A549 (cell line): Measurements from ENCODE around the gene KIF5A.

Source experiments
- CBX2 ChIP-seq: fragments of 200-600 bp; sonication (generic); IDR thresholded peaks from 2 replicates; pipeline ENCODE4 v1.6.1; 2016; ENCODE audit warnings: low read depth, mild to moderate bottlenecking, borderline replicate concordance
- CTCF ChIP-seq: fragments of >200 bp; sonication (Bioruptor Twin); formaldehyde crosslinking; IDR thresholded peaks from 3 replicates; pipeline ENCODE4 v1.5.1; 2016
- NR3C1 ChIP-seq: fragments of >200 bp; sonication (Bioruptor Twin); formaldehyde crosslinking; IDR thresholded peaks from 3 replicates; pipeline ENCODE4 v1.6.1; 2017
- POLR2A ChIP-seq: IDR thresholded peaks from 2 replicates; pipeline ENCODE4 v1.6.1; 2012; ENCODE audit warnings: mild to moderate bottlenecking, low read length
- RAD21 ChIP-seq, 2 experiments: fragments of >200 bp in 1 of 2; sonication (Bioruptor Twin) in 1 of 2; formaldehyde crosslinking in 1 of 2; IDR thresholded peaks in 1 of 2; conservative IDR thresholded peaks in 1 of 2; 2 replicates in 1 of 2; 3 replicates in 1 of 2; pipeline ENCODE4 v1.6.1; 2012 to 2018; ENCODE audit warnings: inconsistent platforms in 1 of 2
- RNF2 ChIP-seq: fragments of 200-600 bp; sonication (generic); IDR thresholded peaks from 2 replicates; pipeline ENCODE4 v1.6.1; 2016; ENCODE audit warnings: low read depth, mild to moderate bottlenecking, antibody characterized with exemption, moderate library complexity, borderline replicate concordance
- TF ChIP-seq, protein P1 (sequence below): fragments of 200-600 bp; sonication (generic); IDR thresholded peaks from 2 replicates; pipeline ENCODE4 v1.6.1; 2016; ENCODE audit warnings: antibody characterized with exemption, mild to moderate bottlenecking, moderate library complexity

GRCh38 chr12:57622293-57623245, 72.7 kb downstream of the KIF5A start:
- TF ChIP-seq CTCF (no peak), RAD21 (conservative IDR thresholded peaks at IDR 0.05 in 1 of 2, IDR thresholded peaks at IDR 0.05 in 1 of 2) (no peak), CBX2 (no peak), RNF2 (no peak), POLR2A (no peak), NR3C1 (no peak)
- TF ChIP-seq, protein P1, sequence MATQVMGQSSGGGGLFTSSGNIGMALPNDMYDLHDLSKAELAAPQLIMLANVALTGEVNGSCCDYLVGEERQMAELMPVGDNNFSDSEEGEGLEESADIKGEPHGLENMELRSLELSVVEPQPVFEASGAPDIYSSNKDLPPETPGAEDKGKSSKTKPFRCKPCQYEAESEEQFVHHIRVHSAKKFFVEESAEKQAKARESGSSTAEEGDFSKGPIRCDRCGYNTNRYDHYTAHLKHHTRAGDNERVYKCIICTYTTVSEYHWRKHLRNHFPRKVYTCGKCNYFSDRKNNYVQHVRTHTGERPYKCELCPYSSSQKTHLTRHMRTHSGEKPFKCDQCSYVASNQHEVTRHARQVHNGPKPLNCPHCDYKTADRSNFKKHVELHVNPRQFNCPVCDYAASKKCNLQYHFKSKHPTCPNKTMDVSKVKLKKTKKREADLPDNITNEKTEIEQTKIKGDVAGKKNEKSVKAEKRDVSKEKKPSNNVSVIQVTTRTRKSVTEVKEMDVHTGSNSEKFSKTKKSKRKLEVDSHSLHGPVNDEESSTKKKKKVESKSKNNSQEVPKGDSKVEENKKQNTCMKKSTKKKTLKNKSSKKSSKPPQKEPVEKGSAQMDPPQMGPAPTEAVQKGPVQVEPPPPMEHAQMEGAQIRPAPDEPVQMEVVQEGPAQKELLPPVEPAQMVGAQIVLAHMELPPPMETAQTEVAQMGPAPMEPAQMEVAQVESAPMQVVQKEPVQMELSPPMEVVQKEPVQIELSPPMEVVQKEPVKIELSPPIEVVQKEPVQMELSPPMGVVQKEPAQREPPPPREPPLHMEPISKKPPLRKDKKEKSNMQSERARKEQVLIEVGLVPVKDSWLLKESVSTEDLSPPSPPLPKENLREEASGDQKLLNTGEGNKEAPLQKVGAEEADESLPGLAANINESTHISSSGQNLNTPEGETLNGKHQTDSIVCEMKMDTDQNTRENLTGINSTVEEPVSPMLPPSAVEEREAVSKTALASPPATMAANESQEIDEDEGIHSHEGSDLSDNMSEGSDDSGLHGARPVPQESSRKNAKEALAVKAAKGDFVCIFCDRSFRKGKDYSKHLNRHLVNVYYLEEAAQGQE, result no peak
